HCT116 (cell line): ENCODE measurements around the gene GRB10. TPM values are rescaled to one million over a fixed set of nuclear protein-coding genes. Genes with fewer than 3 reads are reported as not detected.

Experiments
- ATAC-seq: fragments of 200-7000 bp; cut with Tn5 transposase; 2 replicates; pipeline ENCODE4 v1.9.1; 2020; ENCODE audit warnings: mild to moderate bottlenecking, moderate library complexity
- BruUV-seq: library from RNA; stranded (reverse); fragments of 400-500 nt; replicated peaks from 2 replicates; lab custom pipeline; 2021; lab: Mats Ljungman, UMichigan
- CTCF ChIA-PET: fragments of 300-600 bp; sonication (Branson Sonifier 250); formaldehyde crosslinking; loops from one replicate; lab custom pipeline; 2021; ENCODE audit warnings: antibody characterized with exemption; lab: Charles Lee
- POLR2A ChIA-PET: fragments of 300-600, 350-600 bp; sonication (Branson Sonifier 250); formaldehyde crosslinking; loops from one replicate; lab custom pipeline; 2021; ENCODE audit warnings: antibody characterized with exemption; lab: Charles Lee
- RAD21 ChIA-PET, 2 experiments: fragments of 300-600 bp; sonication (Branson Sonifier 250); formaldehyde crosslinking; loops; one replicate each; lab custom pipeline; 2023; ENCODE audit warnings: low total read pairs in 2 of 2; ENCODE audit not compliant: uncharacterized antibody in 2 of 2, unreplicated experiment in 2 of 2, low non-redundant PET in 1 of 2; lab: Charles Lee
- DNase-seq: peaks from one replicate; pipeline ENCODE4 v3.0.0-alpha.2; 2010; ENCODE audit warnings: low read depth, low spot score
- H2AFZ ChIP-seq: fragments of 200-600 bp; shearing (Covaris generic), sonication (generic); 2 replicates; pipeline ENCODE4 v1.6.1; 2017; ENCODE audit warnings: low read depth, mixed run types, mixed read lengths, antibody characterized with exemption, low read length; ENCODE audit not compliant: poor library complexity, severe bottlenecking
- H3K27ac ChIP-seq: 2 replicates; pipeline ENCODE4 v1.5.1; 2012; ENCODE audit warnings: low read depth, low read length
- H3K27me3 ChIP-seq: fragments of 200-600 bp; sonication (generic); 2 replicates; pipeline ENCODE4 v1.6.1; 2016; ENCODE audit warnings: mixed run types, low read length, mixed read lengths; ENCODE audit not compliant: insufficient read depth
- H3K36me3 ChIP-seq, 2 experiments: fragments of 200-500 bp in 1 of 2; fragments of 200-600 bp in 1 of 2; sonication (Bioruptor generic) in 1 of 2; sonication (generic) in 1 of 2; 2 replicates each; pipeline versions ENCODE4 v1.5.1 to v1.6.1; 2014 to 2016; ENCODE audit warnings: low read length in 2 of 2, inconsistent platforms in 1 of 2, mixed read lengths in 1 of 2, mixed run types in 1 of 2; ENCODE audit not compliant: insufficient read depth in 2 of 2, control insufficient read depth in 1 of 2
- H3K4me1 ChIP-seq, 2 experiments: fragments of 200-600 bp in 1 of 2; sonication (generic) in 1 of 2; 2 replicates each; pipeline versions ENCODE4 v1.5.1 to v1.6.1; 2012 to 2017; ENCODE audit warnings: low read length in 2 of 2, inconsistent platforms in 1 of 2, mild to moderate bottlenecking in 1 of 2, mixed read lengths in 1 of 2, mixed run types in 1 of 2, moderate library complexity in 1 of 2; ENCODE audit not compliant: insufficient read depth in 2 of 2, control insufficient read depth in 1 of 2
- H3K4me2 ChIP-seq: fragments of 200-600 bp; sonication (generic); 2 replicates; pipeline ENCODE4 v1.6.1; 2017; ENCODE audit warnings: mixed run types, low read length, mixed read lengths
- H3K4me3 ChIP-seq, 2 experiments: fragments of 200-600 bp in 1 of 2; sonication (generic) in 1 of 2; replicated peaks in 1 of 2; 2 replicates each; pipeline ENCODE4 v1.5.1; 2011 to 2016; ENCODE audit warnings: low read length in 2 of 2, control low read depth in 1 of 2, low read depth in 1 of 2, mild to moderate bottlenecking in 1 of 2, mixed read lengths in 1 of 2, mixed run types in 1 of 2
- H3K79me2 ChIP-seq: fragments of 200-600 bp; sonication (generic); 2 replicates; pipeline ENCODE4 v1.6.1; 2017; ENCODE audit warnings: mild to moderate bottlenecking, mixed run types, low read length, moderate library complexity, mixed read lengths; ENCODE audit not compliant: insufficient read depth
- H3K9ac ChIP-seq: fragments of 200-600 bp; sonication (generic); 2 replicates; pipeline ENCODE4 v1.6.1; 2016; ENCODE audit warnings: low read length, mixed read lengths
- H3K9me2 ChIP-seq: fragments of 200-600 bp; sonication (generic), shearing (Covaris generic); 2 replicates; pipeline ENCODE4 v1.6.1; 2017; ENCODE audit warnings: mixed run types, mild to moderate bottlenecking, moderate library complexity; ENCODE audit not compliant: insufficient read depth
- H3K9me3 ChIP-seq, 2 experiments: fragments of 200-500 bp in 1 of 2; fragments of 200-600 bp in 1 of 2; sonication (Bioruptor generic) in 1 of 2; sonication (generic) in 1 of 2; 2 replicates each; pipeline ENCODE4 v1.6.1; 2014 to 2017; ENCODE audit warnings: low read length in 2 of 2, mixed read lengths in 2 of 2, inconsistent platforms in 1 of 2, low read depth in 1 of 2, mild to moderate bottlenecking in 1 of 2, mixed run types in 1 of 2, moderate library complexity in 1 of 2; ENCODE audit not compliant: control insufficient read depth in 1 of 2, insufficient read depth in 1 of 2
- H4K20me1 ChIP-seq: fragments of 200-600 bp; sonication (generic), shearing (Covaris generic); 2 replicates; pipeline ENCODE4 v1.6.1; 2017; ENCODE audit warnings: mixed run types, mild to moderate bottlenecking, moderate library complexity; ENCODE audit not compliant: insufficient read depth
- ELF1 ChIP-seq: IDR thresholded peaks from 2 replicates; pipeline ENCODE4 v1.6.1; 2012; ENCODE audit warnings: low read depth, borderline replicate concordance
- EZH2phosphoT487 ChIP-seq: fragments of 200-600 bp; IDR thresholded peaks from 2 replicates; pipeline ENCODE4 v1.6.1; 2018; ENCODE audit warnings: antibody characterized with exemption, borderline replicate concordance
- POLR2A ChIP-seq: IDR thresholded peaks from 2 replicates; pipeline ENCODE4 v1.7.0; 2011; ENCODE audit warnings: borderline replicate concordance; ENCODE audit not compliant: insufficient read depth, insufficient read length; ENCODE audit errors: extremely low read depth
- SP1 ChIP-seq: IDR thresholded peaks from 2 replicates; pipeline ENCODE4 v1.6.1; 2012; ENCODE audit warnings: low read depth
- YY1 ChIP-seq: IDR thresholded peaks from 2 replicates; pipeline ENCODE4 v1.6.1; 2011; ENCODE audit warnings: low read length, low read depth, moderate library complexity, mild to moderate bottlenecking; ENCODE audit not compliant: insufficient replicate concordance; ENCODE audit errors: extremely low read depth
- ZFX ChIP-seq: fragments of 450-650 bp; IDR thresholded peaks from 2 replicates; pipeline ENCODE4 v1.6.1; 2017
- intact Hi-C: fragments of 100-400 bp; cut with micrococcal nuclease; formaldehyde crosslinking; loops from 2 replicates; pipeline ENCODE4 v1.10.0; 2022
- total RNA-seq: library from RNA; stranded (reverse); gene quantifications from one replicate; pipeline ENCODE4 v1.2.1, GENCODE V29; 2021; ENCODE audit not compliant: unreplicated experiment
- TF ChIP-seq, protein P1 (sequence below): IDR thresholded peaks from 2 replicates; pipeline ENCODE4 v1.6.1; 2012; ENCODE audit warnings: low read depth
- TF ChIP-seq, protein P2 (sequence below): IDR thresholded peaks from 2 replicates; pipeline ENCODE4 v1.6.1; 2012

The GRB10 gene
- total RNA-seq, 1 experiment from 2014 or later = 37.3 TPM

GRCh38 chr7:50663396-50664102 is 119.1 kb downstream of the GRB10 start:
- H3K79me2 ChIP-seq = no peaks in the 10 kb centered on the region
- ChIA-PET CTCF (interaction anchor here (0.5 kb wide), 1 partner anchor 30 kb away, joined by 3 read pairs; no protein-coding TSS in a partner anchor), POLR2A (no interaction called here)
- H3K27me3 ChIP-seq = no peaks in the 10 kb centered on the region
- no peak overlapping the region for H3K4me3 ChIP-seq
- no peak overlapping the region for H3K9ac ChIP-seq
- no peaks in the 10 kb centered on the region for H3K9me3 ChIP-seq
- no peaks in the 10 kb centered on the region for H4K20me1 ChIP-seq
- ATAC-seq = no peak
- TF ChIP-seq ELF1 (no peak), EZH2phosphoT487 (no peak), SP1 (no peak), YY1 (no peak), POLR2A (no peak), ZFX (no peak)
- TF ChIP-seq, protein P1, sequence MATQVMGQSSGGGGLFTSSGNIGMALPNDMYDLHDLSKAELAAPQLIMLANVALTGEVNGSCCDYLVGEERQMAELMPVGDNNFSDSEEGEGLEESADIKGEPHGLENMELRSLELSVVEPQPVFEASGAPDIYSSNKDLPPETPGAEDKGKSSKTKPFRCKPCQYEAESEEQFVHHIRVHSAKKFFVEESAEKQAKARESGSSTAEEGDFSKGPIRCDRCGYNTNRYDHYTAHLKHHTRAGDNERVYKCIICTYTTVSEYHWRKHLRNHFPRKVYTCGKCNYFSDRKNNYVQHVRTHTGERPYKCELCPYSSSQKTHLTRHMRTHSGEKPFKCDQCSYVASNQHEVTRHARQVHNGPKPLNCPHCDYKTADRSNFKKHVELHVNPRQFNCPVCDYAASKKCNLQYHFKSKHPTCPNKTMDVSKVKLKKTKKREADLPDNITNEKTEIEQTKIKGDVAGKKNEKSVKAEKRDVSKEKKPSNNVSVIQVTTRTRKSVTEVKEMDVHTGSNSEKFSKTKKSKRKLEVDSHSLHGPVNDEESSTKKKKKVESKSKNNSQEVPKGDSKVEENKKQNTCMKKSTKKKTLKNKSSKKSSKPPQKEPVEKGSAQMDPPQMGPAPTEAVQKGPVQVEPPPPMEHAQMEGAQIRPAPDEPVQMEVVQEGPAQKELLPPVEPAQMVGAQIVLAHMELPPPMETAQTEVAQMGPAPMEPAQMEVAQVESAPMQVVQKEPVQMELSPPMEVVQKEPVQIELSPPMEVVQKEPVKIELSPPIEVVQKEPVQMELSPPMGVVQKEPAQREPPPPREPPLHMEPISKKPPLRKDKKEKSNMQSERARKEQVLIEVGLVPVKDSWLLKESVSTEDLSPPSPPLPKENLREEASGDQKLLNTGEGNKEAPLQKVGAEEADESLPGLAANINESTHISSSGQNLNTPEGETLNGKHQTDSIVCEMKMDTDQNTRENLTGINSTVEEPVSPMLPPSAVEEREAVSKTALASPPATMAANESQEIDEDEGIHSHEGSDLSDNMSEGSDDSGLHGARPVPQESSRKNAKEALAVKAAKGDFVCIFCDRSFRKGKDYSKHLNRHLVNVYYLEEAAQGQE = no peak
- TF ChIP-seq, protein P2, sequence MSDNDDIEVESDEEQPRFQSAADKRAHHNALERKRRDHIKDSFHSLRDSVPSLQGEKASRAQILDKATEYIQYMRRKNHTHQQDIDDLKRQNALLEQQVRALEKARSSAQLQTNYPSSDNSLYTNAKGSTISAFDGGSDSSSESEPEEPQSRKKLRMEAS = no peak
- TF ChIP-seq, all 23 proteins: peak for 0
- RAD21 ChIA-PET = no interaction called here
- no peaks in the 10 kb centered on the region for H3K36me3 ChIP-seq
- H2AFZ ChIP-seq = no peak overlapping the region
- no TSS peak for BruUV-seq
- no peaks in the 10 kb centered on the region for H3K9me2 ChIP-seq
- DNase-seq = no peak
- intact Hi-C loops = no loop called here
- H3K4me2 ChIP-seq = no peak overlapping the region
- H3K27ac ChIP-seq = peak overlapping the region; percentile 53; the same call in 1 of the 2 replicates
- H3K4me1 ChIP-seq = peaks cover 23 to 25% of the 10 kb centered on the region in 2 experiments
